ENCODE data around the gene HIF3A. TPM values are rescaled to one million over a fixed set of nuclear protein-coding genes. Genes with fewer than 3 reads are reported as not detected.

HIF3A gene
- total RNA-seq, 2 donors from 2014 or later, result 41.6 to 71.9 TPM

GRCh38 chr19:46330319-46330918, 33.6 kb downstream of the HIF3A start:
- H3K27ac Mint-ChIP-seq, result no peak overlapping the region
- no peaks in the 10 kb centered on the region for H3K27me3 ChIP-seq (ENCODE audit: control insufficient read depth, insufficient read depth, low read length, poor library complexity, severe bottlenecking)
- H3K36me3 Mint-ChIP-seq (ENCODE audit: low read depth), result peaks cover 65% of the 10 kb centered on the region
- H3K4me3 Mint-ChIP-seq, result no peak overlapping the region
- TF ChIP-seq CTCF (conservative IDR thresholded peaks at IDR 0.05), result no peak
- H3K27ac ChIP-seq (ENCODE audit: low read depth, low read length), result no peak overlapping the region
- no peak for DNase-seq
- peaks cover 55% of the 10 kb centered on the region for H3K36me3 ChIP-seq (ENCODE audit: control insufficient read depth, insufficient read depth, low read length)
- H3K9me3 Mint-ChIP-seq, result peaks cover 38% of the 10 kb centered on the region
- H3K4me1 Mint-ChIP-seq, result no peaks in the 10 kb centered on the region
- peaks cover 37% of the 10 kb centered on the region for H3K9me3 ChIP-seq (ENCODE audit: control insufficient read depth, low read length)
- H3K9ac ChIP-seq (ENCODE audit: extremely low read depth, low read length, poor library complexity, severe bottlenecking), result no peak overlapping the region
- no peaks in the 10 kb centered on the region for H3K27me3 Mint-ChIP-seq (ENCODE audit: insufficient read depth)
- WGBS, 2 experiments (ENCODE audit: insufficient coverage in 1 of 2, insufficient read length in 1 of 2), result 90 to 94% methylated on average over 2 of the region's 2 CpGs
- no peaks in the 10 kb centered on the region for H3K4me1 ChIP-seq (ENCODE audit: control insufficient read depth, insufficient read depth, low read length)
- no peak overlapping the region for H3K4me3 ChIP-seq (ENCODE audit: low read length)

- no peak for TF ChIP-seq CTCF (conservative IDR thresholded peaks at IDR 0.05)
- Mint-ChIP-seq H3K9me3 (no peaks in the 10 kb centered on the region), H3K4me3 (no peak overlapping the region), H3K4me1 (no peaks in the 10 kb centered on the region), H3K36me3 (ENCODE audit: low read depth) (peaks cover 38% of the 10 kb centered on the region), H3K27me3 (ENCODE audit: insufficient read depth) (peaks cover 2% of the 10 kb centered on the region), H3K27ac (no peak overlapping the region)
- H3K9me3 ChIP-seq (ENCODE audit: control insufficient read depth, low read length), result no peaks in the 10 kb centered on the region
- H3K36me3 ChIP-seq (ENCODE audit: control insufficient read depth, insufficient read depth, low read length), result peaks cover 11% of the 10 kb centered on the region
- WGBS, 2 experiments (ENCODE audit: insufficient coverage in 1 of 2, insufficient read length in 1 of 2), result 100% methylated on average over 1 of the region's 1 CpG
- H3K27ac ChIP-seq (ENCODE audit: low read depth, low read length), result no peak overlapping the region
- H3K4me1 ChIP-seq (ENCODE audit: control insufficient read depth, insufficient read depth, low read length), result no peaks in the 10 kb centered on the region
- no peak overlapping the region for H3K9ac ChIP-seq (ENCODE audit: extremely low read depth, low read length, poor library complexity, severe bottlenecking)
- H3K27me3 ChIP-seq (ENCODE audit: control insufficient read depth, insufficient read depth, low read length, poor library complexity, severe bottlenecking), result no peaks in the 10 kb centered on the region
- H3K4me3 ChIP-seq (ENCODE audit: low read length), result no peak overlapping the region
- no peak for DNase-seq
Observed at GRCh38 chr19:46337487-46337886, 40.6 kb downstream of the HIF3A start.

- Histone ChIP-seq H3K36me3 (ENCODE audit: control insufficient read depth, insufficient read depth, low read length) (peaks cover 11% of the 10 kb centered on the region), H3K4me3 (ENCODE audit: low read length) (no peak overlapping the region), H3K27me3 (ENCODE audit: control insufficient read depth, insufficient read depth, low read length, poor library complexity, severe bottlenecking) (no peaks in the 10 kb centered on the region), H3K9me3 (ENCODE audit: control insufficient read depth, low read length) (no peaks in the 10 kb centered on the region), H3K9ac (ENCODE audit: extremely low read depth, low read length, poor library complexity, severe bottlenecking) (no peak overlapping the region), H3K27ac (ENCODE audit: low read depth, low read length) (no peak overlapping the region), H3K4me1 (ENCODE audit: control insufficient read depth, insufficient read depth, low read length) (no peaks in the 10 kb centered on the region)
- H3K27ac Mint-ChIP-seq, result peak overlapping the region; percentile 36
- H3K4me1 Mint-ChIP-seq, result no peaks in the 10 kb centered on the region
- H3K4me3 Mint-ChIP-seq, result no peak overlapping the region
- no peaks in the 10 kb centered on the region for H3K9me3 Mint-ChIP-seq
- peaks cover 2% of the 10 kb centered on the region for H3K27me3 Mint-ChIP-seq (ENCODE audit: insufficient read depth)
- peaks cover 38% of the 10 kb centered on the region for H3K36me3 Mint-ChIP-seq (ENCODE audit: low read depth)
- no peak for DNase-seq
- WGBS, 2 experiments (ENCODE audit: insufficient coverage in 1 of 2, insufficient read length in 1 of 2), result 91 to 92% methylated on average over 8 to 10 of the region's 10 CpGs
- TF ChIP-seq CTCF (conservative IDR thresholded peaks at IDR 0.05), result no peak
Observed at GRCh38 chr19:46339446-46339845, 42.6 kb downstream of the HIF3A start.

All from endodermal cell (in vitro differentiated cells).